NCI-H524 treated with DMSO at 0.1 percent for 48 hours (cell line): ENCODE data around the gene HOTAIR.

Experiments used
- DNase-seq: peaks from one replicate; lab custom pipeline; 2025; lab: John Stamatoyannopoulos, UW

The HOTAIR gene

GRCh38 chr12:54011665-54012532 lies 37.1 kb upstream of the HOTAIR start:
- DNase-seq, result no peak

DNA sequence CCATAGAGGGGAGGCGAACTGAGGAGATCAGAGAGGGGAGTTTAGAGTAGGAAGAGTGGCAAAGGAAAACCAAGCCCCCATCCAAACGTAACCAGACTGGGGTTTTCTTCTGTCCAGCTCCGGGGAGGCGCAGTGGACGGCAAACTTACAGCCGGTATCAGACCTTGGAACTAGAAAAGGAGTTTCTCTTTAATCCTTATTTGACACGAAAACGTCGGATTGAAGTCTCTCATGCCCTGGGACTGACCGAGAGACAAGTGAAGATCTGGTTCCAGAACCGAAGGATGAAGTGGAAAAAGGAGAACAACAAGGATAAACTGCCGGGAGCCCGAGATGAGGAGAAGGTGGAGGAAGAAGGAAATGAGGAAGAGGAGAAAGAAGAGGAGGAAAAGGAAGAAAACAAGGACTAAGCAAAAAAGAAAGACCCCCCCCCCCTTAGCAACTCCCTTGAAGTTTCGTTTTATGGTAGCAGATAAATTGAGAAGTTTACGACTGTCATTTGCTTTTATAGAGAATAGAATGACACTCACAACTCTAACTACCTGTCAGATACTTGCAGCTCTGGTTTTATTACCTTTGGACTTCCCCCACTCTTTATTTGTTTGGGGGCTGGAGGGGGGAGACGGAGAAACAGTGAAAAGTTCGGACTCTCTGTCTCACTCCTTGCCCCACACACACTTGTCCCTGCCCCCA lies 36.4 kb upstream of the HOTAIR start:
- DNase-seq, result no peak

- DNase-seq, result no peak
These were observed 35.6 kb upstream of the HOTAIR start for GRCh38 chr12:54010053-54010971.

DNA sequence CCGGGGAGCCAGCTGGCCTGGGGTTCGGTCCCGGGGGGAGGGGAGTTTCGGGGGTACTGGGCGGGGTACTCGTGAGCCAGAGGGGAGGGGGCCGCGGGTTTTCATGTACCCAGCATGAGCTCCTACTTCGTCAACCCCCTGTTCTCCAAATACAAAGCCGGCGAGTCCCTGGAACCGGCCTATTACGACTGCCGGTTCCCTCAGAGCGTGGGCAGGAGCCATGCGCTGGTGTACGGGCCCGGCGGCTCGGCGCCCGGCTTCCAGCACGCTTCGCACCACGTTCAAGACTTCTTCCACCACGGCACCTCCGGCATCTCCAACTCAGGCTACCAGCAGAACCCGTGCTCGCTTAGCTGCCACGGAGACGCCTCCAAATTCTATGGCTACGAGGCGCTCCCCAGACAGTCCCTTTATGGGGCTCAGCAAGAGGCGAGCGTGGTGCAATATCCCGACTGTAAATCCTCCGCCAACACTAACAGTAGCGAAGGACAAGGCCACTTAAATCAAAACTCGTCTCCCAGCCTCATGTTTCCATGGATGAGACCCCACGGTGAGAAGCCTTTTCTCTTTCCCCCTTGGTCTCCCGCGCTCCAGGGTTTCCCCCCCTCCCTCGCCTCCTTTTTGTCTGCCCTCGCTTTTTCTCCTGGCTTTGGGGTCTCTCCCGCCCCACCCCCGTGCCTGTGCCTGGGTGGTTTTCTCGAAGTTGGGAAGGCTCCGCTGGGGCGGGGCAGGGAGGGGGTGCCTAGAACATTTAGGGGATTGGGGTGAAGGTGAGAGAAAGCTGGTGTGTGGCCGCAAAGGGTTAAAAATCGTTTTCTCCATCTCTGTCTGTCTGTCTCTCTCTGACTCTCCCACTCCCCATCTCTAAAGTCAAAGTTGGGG lies 34.7 kb upstream of the HOTAIR start:
- no peak for DNase-seq

DNA sequence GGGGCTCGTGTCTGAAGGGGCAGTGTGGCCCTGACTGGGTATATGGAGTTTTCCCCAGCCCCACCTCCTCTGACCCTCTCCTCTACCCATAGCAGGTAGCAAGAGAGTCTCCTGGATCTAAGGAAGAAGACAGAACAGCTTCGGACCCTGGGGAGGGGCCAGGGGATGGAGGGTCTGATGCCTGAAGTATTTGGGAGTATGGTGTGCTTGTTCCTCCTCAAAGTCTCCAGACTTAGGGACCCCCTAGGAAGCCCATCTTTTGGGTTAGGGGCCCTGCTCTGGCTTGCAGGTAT lies 33.5 kb upstream of the HOTAIR start:
- no peak for DNase-seq

GRCh38 chr12:54007538-54008259 lies 32.9 kb upstream of the HOTAIR start:
- no peak for DNase-seq

DNA sequence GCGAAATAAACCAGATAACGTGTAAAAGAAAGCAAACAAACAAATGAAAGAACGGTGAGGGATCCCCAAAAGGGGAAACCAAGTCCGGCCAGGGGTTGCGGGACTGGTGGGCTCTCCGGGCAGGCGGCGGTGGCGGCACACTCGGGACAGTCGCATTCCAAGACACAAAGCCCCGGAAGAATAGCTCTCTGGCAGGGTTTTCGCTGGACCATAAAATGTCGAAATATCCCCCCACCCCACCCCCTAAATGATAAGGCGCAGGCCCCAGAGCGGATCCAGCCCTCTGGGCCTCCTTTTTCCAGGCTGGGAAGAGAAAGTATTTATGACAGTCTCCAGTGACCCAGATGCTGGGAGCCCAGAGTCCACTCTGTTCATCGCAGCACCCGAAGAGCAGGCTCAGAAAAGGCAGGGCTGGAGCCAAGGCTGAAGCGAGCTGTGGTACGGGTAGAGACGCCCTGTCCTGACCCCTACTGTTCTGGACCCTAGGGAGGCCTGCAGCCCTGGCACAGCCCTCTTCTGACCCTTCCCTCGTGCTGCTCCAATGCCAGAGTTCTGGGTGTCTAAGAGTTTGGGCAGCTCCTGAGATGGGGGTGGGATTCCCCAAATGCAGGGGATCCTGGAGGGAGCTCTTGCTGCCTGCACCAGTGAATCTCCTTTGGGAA lies 31.9 kb upstream of the HOTAIR start:
- no peak for DNase-seq

DNA sequence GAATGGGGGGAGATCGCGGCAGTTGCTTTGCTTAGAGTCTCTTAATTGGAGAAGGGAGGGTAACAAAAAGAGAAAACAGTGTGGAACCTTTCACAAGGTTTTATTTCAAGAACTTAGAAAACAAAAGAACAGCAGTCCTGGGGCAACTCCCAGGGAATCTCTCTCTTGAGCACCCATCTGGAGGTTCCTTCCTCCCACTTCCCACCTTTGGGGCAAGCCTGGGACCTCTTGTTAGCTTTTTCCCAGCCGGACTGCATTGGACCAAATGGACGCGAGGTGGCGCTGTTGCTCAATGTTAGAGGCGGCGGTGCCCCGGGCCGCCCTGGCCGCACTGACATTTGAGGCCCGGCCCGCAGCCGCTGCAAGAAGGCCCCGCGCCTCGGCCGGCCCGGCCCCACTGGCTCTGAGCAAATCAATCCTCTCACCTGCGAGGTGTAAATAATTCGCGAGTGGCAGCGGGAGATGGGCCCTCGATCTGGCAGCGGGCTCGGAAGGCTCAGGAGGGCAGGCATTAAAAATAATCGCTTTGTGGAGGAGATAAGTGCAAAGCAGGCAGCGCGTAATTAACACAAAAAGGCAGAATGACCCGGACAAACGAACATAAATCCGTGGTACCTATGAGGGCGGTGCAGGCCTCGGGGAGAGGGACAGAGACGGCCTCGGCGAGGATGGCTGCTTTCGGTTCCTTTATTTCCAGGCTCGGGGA lies 31.3 kb upstream of the HOTAIR start:
- no peak for DNase-seq

- DNase-seq, result no peak
These were observed 30.7 kb upstream of the HOTAIR start for GRCh38 chr12:54005531-54005852.

DNA sequence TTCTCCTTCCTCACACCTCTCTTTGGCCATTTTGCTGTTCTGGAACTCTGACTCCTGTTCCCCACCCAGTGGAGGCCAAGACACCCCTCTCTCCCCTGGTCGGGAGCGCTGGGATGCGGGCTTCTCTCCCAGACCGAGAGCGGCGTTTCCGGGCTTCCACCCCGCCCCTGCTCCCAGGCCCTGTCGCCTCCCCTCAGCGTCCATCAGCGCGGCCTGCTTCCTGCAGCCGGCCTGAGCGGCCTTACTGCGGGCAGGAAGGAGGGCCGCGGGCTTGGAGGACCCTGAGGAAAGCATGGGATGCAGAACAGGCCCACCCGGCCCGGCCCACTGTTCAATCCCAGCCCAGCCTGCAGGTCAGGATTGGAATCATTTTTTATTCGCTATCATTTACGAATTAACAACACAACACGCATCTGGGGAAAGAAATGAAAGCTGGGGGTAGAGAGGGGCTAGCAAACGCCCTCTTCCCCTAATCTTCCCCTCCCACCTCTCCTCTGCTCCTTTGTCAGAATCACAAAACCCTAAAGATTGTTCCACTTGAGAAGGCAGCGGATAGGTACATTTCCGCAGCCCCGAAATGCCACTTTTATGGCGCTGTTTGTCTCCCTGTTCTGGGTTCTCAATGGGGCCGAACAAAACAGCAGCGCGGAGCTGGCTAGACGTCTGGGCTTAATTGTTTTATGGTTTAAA lies 30.2 kb upstream of the HOTAIR start:
- DNase-seq, result no peak

DNA sequence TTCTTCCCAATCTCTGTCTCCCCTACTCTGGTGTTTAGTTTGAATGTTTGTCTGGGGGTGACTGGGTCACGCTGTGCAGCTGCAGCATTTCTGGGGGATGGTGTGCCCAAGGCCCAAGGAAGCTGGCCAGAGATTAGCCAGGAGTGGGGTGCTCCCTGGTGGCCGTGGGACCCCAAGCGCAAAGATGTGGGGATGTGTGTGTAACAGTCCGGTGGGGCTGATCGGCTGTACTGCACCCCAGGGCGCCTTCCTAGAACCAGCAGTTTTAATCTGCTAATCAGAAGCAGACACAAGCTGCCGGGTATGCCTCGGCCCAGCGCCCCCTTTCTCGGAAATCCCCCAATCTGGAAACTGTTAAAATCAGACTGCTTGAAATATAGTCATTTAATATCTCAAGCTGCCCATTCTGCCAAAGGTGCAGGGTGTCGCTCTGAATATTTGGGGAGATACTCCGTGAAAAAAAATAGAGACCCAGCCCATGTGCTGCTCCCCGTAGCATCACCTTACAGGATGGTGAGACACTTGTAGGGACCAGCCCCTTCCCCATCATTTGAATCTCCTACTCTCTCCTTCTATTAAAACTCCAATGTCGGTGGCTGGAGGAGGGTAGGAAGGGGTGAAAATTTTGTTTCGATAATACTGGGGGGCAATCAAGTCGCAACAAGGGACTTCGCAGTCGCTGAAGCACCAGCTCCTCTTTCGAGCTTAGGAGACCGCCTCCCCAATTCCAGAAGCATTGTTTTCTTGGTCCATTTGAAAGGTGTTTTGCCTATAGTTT lies 29.5 kb upstream of the HOTAIR start:
- DNase-seq, result no peak

- DNase-seq, result no peak
These were observed 28.9 kb upstream of the HOTAIR start for GRCh38 chr12:54003625-54004024.

GRCh38 chr12:54002915-54003389 lies 28.2 kb upstream of the HOTAIR start:
- no peak for DNase-seq

- no peak for DNase-seq
These were observed 27.6 kb upstream of the HOTAIR start for GRCh38 chr12:54002278-54002914.

GRCh38 chr12:54001283-54002187 lies 26.8 kb upstream of the HOTAIR start:
- no peak for DNase-seq
